Stimulated activated CD8-positive, alpha-beta memory T cell treated with anti-CD3 and anti-CD28 coated beads, Interleukin-12 subunit alpha, Interleukin-12 subunit beta, amount 100 ng/mL, for 1 hour (primary cell): ENCODE measurements around the gene C14orf180.

ENCODE experiments used
- DNase-seq: peaks from one replicate; pipeline ENCODE4 v3.0.0-alpha.2; 2020; ENCODE audit warnings: low read depth

C14orf180 gene

DNA sequence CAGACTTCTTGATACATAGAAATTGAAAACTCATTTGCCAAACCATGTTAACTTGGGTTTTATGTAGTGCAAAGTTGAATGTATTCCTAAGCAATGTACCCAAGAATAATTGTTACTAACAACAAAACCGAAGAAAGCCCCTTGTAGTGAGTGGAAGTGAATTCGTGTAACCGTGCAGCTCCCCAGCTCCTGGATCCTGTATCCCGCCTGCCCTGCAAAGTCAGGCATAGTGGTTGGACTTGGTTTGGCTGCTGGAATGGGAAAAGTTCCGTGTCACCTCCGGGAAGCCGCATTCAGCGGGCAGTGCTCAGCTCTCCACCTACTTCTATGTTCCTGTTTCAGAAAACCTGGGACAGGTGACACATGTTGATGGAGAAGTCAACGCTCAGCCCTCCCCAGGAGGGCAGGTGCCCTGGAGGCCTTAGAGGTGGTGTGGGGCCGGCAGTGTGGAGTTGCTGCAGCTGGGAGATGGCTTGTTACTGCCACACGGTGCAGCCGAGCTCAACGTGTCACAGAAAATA lies 29.2 kb upstream of the C14orf180 start:
- no peak for DNase-seq

GRCh38 chr14:104550861-104551728 lies 28.5 kb upstream of the C14orf180 start:
- no peak for DNase-seq

DNA sequence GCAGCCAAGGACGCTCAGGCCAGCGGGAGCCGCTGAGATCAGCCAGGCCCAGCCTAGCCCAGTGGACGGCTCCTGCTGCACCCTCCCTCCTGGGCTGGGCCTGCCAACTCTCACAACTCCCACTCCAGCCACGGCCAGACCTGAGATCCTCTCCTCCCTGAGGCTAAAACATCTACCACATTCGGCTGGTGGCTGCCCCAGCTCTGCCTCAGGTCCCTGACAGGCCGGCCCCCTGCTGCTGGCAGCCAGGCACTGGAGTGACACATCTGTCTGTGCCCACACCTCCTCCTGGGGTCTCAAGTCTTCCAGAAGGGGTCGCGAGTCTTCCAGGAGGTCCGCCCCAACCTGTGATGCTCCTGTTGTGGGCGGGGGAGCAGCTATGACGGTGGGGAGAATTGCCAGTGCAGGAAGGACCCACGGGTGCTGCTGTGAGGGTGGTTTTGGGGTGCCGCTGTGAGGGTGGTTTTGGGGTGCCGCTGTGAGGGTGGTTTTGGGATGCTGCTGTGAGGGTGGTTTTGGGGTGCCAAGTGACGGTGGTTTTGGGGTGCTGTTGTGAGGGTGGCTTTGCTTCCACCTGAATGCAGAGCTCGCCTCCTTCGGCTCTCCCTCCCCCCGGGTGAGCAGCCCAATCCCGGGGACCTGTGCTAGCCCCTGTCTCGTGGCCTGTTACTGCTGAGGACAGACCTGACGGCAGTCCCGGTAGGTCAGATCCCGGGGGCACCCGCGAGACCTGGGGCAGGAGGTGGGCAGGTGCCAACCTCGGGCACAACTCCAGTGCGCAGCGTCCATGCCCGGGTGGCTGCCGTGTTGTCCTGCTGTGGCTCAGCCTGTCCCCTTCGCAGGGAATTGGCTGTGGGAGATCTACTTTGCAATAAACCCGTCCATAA lies 27.5 kb upstream of the C14orf180 start:
- no peak for DNase-seq

- no peak for DNase-seq
These were observed 26.8 kb upstream of the C14orf180 start for GRCh38 chr14:104552738-104553125.

DNA sequence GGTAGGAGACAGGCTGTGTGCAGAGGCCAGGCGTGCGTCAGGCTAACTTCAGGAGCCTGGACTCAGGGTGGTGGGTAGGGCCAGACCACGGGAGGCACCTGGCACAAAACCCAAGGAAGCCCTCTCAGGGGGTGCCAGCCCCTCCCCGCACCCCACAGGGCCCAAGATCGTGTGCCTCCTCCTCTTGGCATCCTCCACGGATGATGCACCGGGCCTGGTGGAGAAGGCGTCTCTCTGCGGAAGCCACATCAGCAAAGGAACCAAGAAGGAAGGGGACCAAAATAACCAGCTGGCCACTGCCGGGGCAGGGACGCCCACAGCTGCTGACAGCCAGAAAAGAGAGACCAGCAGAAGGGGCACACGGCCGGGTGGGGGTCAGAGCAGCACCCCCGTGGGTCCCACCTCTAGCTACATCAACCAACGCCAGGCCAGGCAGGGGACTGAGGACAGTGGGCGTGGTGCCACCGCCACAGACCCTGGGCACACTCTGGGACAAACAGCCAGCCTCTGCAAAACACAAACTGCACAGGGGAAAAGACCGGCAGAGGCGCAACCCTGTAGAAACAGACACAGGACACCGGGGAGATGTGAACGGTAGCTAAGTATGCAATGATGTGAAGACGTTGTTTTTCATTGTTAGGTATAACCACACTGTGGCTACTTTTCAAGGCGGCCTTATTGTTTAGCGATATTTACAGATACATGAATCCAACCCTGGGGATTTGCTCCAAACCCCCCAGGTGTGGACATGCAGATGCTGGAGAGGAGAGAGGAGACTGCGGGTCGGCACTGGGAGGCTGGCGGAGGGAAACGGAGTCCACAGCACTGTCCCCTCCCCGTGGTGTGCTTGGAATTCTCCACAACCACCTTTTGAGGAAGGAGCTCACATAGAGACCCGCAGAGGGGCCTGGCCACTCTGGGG lies 26.1 kb upstream of the C14orf180 start:
- no peak for DNase-seq

DNA sequence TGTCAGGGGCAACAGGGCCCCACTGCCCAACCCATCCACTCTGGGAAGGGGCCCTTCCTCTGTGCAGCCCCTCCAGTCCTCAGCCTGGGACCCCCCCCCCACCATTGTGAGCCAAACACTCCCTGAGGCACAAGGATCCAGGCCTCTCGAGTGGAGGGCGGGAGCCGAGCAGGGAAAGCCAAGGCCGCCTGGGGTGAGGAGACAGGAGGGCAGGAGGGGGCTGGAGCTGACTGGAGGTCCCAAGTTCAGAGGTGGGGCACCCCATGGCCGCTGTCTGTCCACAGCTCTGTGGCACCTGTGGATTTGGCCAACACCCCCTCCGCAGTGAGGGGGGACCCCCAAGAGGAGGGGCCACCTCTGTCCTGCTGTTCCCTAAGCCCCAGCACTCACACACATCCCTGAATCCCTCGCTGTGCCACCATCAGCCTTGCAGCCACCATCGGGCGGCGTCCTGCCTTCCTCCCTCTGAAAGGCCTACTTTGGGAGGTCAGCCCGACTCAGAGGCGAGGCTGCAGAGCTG lies 25.4 kb upstream of the C14orf180 start:
- no peak for DNase-seq

- DNase-seq = no peak
These were observed 24.7 kb upstream of the C14orf180 start for GRCh38 chr14:104554608-104555429.

DNA sequence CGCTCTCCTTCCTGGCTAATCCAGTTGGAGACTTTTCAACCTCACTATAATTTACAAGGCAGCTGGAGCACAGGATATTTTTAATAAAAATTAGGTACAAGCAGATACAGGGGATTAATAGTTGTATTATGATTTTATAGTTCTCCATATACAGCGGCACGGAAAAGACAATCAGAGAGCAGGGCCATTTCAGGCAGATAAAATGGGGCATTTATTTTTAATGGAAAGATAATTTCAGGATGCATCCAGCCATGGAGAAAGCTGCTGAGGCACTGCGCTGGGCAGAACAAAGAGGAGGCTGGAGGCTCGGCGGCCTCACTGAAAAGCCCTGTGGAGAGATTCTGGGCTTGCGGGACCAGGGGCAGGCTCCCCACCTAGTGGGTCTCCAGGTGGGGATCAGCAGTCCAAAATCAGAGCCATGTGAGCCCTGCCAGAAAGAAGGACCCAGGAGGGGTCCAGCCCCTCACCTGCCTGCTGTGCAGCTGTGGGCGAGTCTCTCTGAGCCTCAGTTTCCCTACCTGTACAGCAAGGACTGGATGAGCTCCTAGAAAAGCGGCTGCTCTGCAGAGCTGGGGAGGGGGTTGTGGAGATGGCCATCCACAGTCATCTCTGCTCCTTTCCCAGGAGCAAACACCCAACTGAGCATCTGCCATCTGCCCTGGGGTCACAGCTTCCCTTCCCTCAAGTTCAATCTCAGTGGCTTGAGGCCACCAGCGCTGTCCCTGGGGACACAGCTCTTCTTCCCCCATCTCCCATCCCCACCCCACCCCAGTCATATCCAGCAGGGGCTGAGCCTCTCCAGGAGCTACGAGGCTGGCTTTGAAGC lies 23.9 kb upstream of the C14orf180 start:
- DNase-seq = no peak

DNA sequence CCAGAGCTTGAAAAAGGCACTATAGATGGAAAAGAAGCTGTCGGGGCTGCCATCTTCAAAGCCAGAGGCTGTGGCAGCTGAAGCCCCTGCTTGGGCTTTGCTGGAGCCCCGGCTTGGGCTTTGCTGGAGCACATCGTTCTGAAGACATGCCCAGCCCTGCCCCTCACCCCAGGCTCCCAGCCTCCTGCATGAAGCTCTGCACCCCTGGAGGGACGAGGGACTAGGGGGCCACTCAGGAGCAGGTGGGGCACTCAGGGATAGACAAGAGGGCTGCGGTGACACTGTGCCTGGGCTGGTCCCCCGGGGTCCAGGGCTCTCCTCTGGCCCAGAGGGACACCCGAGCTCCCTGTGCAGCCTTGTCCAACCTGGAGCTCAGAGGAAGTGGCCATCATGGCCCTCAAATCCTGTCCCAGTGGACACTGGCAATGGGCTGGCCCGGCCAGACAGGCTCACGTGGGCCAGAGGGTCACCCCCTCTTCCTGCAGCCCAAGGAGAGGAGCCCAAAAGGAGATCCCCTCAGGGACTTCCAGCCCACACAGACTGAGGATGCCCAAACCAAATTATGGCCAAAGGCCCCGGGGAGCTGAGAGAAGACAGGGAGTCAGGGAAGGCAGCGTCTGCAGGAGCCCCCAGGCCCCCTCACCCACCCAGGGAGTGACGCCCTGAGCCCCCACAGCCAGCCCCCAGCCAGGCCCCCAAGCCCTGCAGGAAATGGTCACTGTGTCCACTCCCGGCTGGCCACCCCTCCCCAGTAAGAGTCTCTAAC lies 23.1 kb upstream of the C14orf180 start:
- no peak for DNase-seq

DNA sequence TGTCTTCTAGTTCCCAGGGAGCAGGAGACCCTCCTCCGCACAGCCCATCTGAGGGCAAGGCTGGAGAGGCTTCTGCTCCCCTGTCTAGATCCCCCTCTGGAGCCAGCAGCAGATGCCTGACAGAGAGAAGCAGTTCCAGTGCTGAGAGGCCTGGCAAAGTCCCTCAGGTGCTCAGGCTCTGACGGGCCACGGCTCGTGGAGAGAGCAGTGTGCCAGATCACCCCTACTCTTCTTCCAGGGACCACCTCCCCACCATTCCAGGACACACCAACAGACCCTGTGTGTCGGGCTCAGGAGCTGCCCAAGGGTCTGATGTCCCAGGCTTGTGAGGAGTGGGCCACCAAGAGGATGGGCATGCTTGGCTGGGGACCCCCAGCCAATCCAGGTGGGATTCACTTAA lies 22.5 kb upstream of the C14orf180 start:
- DNase-seq = no peak

DNA sequence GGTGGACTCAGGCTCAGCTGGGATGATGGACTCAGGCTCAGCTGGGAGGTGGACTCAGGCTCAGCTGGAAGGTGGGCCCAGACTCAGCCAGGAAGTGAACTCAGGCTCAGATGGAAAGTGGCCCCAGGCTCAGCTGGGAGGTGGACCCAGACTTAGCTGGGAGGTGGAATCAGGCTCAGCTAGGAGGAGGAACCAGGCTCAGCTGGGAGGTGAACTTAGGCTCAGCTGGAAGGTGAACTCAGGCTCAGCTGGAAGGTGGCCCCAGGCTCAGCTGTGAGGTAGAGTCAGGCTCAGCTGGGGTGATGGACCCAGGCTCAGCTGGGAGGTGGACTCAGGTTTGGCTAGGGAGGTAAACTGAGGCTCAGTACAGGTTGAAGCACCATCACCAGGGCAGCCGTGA lies 21.8 kb upstream of the C14orf180 start:
- DNase-seq = no peak

- no peak for DNase-seq
These were observed 21.1 kb upstream of the C14orf180 start for GRCh38 chr14:104558231-104559027.

DNA sequence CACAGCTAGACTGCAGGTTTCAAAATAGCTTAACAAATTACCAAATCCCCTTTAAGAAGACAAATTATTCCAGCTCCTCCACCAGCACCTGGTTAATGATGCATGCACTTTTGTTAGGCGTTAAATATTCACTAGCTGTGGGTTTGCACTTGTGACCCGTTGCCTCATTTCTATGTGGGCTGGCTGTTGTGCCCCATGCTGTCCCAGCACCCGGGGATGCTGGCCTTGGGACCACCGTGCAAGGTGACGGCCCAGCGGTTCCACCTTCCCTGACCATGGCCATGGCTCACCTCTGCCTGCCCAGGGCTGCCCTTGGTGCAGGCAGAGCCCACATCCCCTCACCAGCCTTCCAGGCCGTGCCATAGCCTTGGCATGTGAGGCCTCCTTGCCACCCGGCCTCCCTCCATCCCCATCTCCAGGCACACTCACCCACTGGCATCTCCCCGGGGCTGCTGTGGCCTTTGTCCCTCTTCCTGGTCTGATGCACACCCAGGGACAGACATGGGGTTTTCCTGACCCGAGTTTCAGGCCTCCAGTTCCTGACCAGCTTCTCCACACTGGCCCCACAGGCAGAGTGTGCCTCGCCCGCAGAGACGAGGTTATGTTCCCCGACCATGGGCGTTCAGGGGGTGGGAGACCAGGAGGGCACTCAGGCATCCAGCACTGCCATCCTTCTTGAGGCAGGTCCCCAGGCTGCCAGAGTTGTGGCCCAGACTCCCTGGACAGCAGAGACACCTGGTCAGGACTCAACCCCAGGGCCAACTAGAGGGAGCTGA lies 20.3 kb upstream of the C14orf180 start:
- DNase-seq = no peak

DNA sequence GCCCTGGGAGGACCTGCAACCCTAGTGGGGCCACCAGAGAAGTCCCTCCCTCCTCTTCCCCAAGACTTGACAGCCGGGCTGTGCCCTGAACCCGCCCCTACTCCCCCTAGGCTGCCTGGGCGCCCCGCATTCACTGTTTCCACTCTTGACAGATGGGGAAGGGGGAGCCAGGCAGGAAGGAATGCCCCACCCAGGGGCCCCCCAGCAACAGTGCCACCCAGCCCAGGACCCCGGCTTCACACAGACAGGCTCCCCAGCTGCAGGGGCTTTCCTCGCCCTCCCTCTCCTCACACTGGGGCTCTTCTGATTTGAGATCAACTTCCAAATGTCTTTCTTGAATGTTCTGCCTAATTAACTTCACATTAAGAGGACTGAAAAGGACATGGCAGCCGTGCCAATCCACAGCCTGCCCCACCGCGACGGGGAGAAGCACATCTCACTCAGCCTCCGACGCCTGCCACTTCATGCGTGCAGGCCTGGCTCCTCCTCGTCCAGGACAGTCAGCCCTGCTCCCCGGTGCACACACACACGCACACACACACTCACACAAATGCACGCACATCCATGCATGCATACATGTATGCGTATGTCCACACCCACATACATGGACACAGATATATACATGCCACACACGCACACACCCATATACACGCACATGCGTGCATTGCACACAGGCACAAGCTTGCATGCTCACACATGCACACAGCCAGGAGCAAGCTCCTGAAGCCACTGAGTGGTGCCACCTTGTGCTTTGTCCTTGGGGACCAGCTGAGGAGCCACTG lies 19.6 kb upstream of the C14orf180 start:
- DNase-seq = no peak

- DNase-seq = no peak
These were observed 19.0 kb upstream of the C14orf180 start for GRCh38 chr14:104560586-104560945.

DNA sequence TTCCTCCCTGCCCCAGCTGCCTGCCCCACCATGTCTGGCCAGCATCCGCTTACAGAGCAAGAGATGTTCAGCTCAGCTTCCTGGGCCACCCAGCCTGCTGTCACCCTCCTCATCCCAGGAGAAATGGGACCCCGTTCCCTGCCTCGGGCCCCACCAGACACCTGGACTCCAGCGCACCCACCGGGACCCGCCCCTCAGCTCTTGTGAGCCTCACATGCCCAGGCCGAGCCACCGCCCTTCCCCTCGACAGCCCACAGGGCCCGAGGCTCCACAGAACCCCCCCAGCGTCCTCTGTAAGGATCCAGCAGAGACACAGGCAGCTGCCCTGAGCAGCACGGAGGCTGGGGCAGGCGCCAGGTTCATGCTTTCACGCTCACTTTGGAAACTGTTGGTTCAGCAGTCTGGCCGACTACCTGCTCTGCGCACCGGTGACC lies 18.4 kb upstream of the C14orf180 start:
- no peak for DNase-seq
